Measurements from ENCODE around the gene CACTIN.
"Not testable (repeated sequence)": the region's sequence is repeated elsewhere in the genome, so short reads cannot be mapped to it uniquely, and the experiment has no call there.

Gene CACTIN

GRCh38 chr19:3661284-3662238, 35.0 kb upstream of the CACTIN start:
- no peak for DNase-seq

GRCh38 chr19:3660493-3661219, 34.1 kb upstream of the CACTIN start:
- no peak for DNase-seq

- no peak for DNase-seq
Measured at GRCh38 chr19:3659746-3660112, 33.1 kb upstream of the CACTIN start.

GRCh38 chr19:3658870-3659745, 32.5 kb upstream of the CACTIN start:
- no peak for DNase-seq

- DNase-seq, result no peak
Measured at GRCh38 chr19:3658004-3658869, 31.6 kb upstream of the CACTIN start.

- DNase-seq, result no peak
Measured at GRCh38 chr19:3657395-3657769, 30.8 kb upstream of the CACTIN start.

- DNase-seq, result no peak
Measured at GRCh38 chr19:3656747-3657394, 30.3 kb upstream of the CACTIN start.

- DNase-seq, result no peak
Measured at GRCh38 chr19:3656073-3656746, 29.6 kb upstream of the CACTIN start.

- DNase-seq, result no peak
Measured at GRCh38 chr19:3655402-3656072, 28.9 kb upstream of the CACTIN start.

GRCh38 chr19:3653865-3654513, 27.4 kb upstream of the CACTIN start:
- DNase-seq, result no peak

GRCh38 chr19:3653081-3653795, 26.6 kb upstream of the CACTIN start:
- DNase-seq, result no peak

- no peak for DNase-seq
Measured at GRCh38 chr19:3652422-3652821, 25.8 kb upstream of the CACTIN start.

- no peak for DNase-seq
Measured at GRCh38 chr19:3651684-3652083, 25.1 kb upstream of the CACTIN start.

GRCh38 chr19:3649888-3650287, 23.3 kb upstream of the CACTIN start:
- no peak for DNase-seq

- DNase-seq, result no peak
Measured at GRCh38 chr19:3648037-3648905, 21.7 kb upstream of the CACTIN start.

- DNase-seq, result not testable (repeated sequence)
Measured at GRCh38 chr19:3647102-3647501, 20.5 kb upstream of the CACTIN start.

- DNase-seq, result no peak
Measured at GRCh38 chr19:3646336-3647092, 19.9 kb upstream of the CACTIN start.

Measured in NK-92 treated with Interleukin-12 subunit alpha and Interleukin-12 subunit beta, amount 100 ng/mL, for 24 hours (cell line).